Activated naive CD8-positive, alpha-beta T cell treated with anti-CD3 and anti-CD28 coated beads, Interleukin-2, amount 50 U/mL, for 16 hours (primary cell): ENCODE data around the gene FMN2.
"Not testable (repeated sequence)": the region's sequence is repeated elsewhere in the genome, so short reads cannot be mapped to it uniquely, and the experiment has no call there.

Experiments used
- DNase-seq: peaks from one replicate; pipeline ENCODE4 v3.0.0-alpha.2; 2020; ENCODE audit warnings: low read depth, low spot score

Gene FMN2

DNA sequence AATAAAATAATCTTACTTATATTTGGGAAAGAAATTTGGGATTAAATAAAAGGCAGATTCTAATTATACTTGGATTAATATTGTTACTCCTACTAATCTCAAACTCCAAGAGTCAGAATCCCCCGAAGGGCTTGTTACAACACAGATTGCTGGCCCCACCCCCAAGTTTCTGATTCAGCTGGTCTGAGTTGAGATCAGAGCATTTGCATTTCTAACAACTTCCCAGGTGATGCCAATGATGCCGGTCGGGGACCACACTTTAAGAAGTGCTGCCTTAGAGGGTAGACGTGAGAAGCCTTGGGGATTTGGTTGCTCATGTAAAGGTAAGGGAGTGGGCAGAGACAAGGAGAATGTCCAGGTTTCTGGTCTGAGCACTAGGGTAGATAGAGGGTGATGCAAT lies 47.2 kb downstream of the FMN2 start:
- no peak for DNase-seq

DNA sequence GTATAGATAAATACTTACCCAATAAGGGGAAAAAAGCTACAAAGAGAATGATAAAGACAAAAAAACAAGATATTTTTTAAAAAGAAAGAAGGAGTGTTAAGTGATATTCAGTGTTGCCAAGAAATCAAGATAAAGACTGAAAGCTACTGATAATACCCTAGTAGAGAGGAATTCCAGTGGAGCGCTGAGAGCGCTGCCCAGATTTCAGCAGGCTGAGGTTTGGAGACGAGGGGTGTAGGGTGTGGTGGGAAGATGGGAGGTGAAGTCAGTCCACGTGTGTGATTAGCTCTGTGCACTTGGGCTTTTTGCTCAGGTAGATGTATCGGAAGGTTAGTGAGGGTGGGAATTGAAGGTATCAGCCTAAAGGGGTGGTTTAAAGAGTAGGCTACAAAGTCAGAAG lies 47.8 kb downstream of the FMN2 start:
- no peak for DNase-seq

DNA sequence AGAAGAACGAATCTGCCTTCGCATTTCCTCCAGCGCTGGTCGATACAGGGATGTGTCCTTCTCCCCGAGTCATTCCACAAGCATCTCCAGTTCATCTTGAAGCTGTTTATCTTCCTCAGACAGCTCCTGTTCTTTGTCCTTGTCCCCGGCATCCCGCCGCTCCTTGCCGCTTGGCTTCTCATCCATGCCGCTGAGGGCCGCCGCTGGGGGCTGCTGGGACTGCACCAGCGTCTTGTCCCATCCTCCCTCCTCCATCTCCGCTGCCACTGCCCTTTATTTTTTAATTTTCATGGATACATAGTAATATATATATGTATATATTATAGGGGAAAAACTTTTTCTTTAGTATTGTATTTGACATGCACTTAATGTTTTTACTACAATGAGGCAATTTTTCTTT lies 53.4 kb downstream of the FMN2 start:
- DNase-seq, result no peak

DNA sequence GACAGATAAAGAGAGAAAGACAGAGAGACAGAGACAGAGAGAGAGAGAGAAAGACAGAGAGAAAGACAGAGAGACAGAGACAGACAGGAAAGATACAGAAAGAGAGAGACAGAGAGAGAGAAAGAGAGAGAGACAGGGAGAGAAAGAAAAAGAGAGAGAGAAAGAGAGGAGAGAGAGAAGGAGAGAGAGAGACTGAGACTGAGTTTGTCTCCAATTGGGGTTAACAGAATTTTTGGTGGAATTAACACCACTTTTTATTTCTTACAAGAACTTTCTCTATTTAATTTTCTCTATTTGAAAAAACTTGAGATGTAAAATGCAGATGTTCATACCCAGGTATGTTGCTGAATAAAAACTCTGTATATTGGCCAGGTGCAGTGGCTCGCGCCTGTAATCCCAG lies 56.6 kb downstream of the FMN2 start:
- DNase-seq, result no peak

DNA sequence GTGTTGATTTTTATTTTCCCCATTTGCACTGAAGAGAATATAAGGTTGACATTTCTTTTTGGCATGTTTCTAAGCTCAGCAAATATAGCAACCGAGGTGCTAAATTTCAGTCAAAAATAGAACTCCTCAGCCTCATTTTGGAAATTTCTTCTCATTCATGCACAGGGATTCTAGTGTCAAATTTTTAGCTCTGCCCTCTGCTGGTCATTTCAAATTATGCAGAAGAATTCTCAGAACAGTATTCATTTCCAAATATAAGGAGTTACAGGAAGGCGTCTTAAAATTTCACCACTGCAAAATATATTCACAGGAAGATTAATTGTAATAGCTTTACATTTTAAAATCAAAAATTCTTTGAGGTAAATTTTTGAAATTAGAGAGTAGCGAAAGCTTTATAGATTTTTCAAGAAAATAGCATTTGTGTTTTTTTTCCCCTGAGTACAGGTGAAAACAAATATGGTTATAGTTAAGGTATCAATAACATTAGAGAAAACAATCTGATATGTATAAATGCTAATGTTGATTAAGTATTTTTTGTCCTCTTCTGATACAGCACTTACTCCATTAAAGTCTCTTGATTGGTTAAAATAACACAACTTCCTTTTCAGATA lies 57.9 kb downstream of the FMN2 start:
- DNase-seq, result no peak

DNA sequence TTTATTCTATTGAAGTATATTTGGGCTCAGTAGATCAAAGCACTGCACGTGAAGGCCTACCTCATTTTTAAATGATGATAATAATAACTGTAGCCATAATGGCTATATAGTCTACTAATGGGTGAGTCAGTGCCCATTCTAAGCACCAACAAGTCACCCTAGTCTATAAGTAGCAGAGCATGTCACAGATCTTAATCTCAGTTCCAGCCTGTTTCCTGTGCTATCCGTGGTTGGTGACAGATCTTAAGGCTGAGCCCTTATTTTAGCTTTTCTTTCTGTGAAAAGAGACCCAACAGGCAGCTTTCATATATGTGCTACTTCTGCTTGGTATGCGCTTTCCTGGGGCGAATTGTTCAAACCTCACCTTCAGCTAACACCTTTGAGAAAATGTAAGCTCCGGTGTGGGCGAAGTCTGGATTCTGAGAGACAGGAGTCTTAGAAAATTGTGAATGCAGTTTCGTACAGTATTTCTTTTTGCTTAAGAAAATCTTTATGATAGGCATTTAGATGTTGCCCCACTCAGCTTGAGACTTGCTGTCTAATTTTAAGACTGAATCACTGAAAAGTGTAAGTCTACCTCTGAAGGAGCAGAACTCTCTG lies 59.6 kb downstream of the FMN2 start:
- no peak for DNase-seq

DNA sequence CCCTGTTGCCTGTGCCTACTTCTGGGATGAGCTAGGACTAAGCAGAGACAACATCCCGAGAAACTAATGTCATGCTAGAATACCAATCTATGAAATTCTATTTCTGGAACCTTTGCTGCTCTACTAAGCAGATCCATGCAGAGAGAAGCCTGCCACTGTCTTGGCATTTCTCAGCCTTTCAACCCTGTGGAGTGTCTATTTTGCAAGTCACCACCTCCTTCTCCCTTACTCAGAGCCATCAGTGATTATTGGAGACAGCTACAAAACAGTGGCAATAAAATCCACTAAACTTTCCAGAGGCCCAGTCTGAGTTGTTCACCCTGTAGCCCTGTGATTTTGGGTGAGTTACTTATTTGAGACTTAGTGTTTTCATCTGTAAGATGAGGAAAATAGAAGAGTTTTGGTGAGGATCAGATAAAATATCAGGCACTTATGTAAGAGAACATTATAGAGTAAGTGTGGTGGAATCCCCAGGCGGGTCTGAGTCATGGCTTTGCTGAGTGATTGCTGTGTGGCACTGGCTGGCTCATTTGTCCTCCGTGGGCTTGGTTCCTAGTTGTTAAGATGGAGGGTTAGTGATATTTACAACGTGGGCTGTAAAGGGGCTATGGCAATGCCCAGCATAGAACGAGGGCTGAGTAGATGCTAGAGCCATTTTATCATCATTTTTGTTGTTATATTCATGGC lies 61.1 kb downstream of the FMN2 start:
- no peak for DNase-seq

DNA sequence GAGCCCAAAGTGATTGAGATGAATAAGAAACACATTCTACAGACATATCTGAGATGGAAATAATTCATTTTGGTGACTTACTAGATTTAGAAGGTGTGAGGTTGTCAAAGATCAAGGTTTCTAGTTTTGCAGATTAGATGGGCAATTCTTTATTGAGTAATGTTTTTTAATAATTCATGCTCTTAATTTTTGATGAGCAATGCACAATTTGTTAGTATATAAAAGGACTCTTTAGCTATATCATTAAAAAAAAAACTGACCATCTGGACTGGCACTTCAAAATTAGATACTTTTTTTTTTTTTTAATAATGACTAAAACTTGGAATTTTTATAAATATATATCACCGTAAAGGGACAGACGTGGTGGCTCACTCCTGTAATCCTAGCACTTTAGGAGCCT lies 63.9 kb downstream of the FMN2 start:
- no peak for DNase-seq

DNA sequence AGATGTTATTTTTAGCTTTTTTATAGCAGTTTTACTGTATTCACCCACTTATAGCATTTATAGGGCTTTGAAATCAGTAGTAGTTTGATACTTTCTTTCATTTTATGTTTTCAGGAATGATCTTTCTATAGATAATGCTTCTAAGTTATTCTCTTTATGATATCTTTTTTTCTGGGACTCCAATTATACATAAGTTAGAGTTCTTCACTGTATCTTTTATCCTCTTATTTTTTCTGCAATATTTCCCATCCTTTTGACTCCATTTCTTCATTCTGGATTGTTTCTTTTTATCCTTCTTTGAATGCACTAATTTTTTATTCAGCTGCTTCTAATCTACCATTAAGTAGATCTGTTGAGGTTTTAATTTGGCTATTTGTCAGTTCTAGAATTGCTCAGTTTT lies 73.1 kb downstream of the FMN2 start:
- no peak for DNase-seq

DNA sequence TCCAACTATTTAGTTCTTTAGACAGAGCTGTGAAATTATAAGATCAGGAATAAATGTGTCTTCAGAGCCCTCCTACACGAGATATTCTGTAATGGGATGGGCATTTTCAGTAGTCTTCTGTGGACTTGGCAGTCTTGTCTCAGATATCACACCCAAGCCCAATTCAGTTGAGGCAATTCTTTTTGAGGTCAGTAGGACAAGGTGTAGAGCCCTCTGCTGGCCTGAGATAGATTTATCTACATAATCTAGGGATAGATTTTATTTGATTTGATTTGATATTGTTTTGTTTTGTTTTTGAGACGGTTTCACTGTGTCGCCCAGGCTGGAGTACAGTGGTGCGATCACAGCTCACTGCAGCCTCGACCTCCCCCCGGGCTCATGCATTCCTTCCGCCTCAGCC lies 77.5 kb downstream of the FMN2 start:
- no peak for DNase-seq

DNA sequence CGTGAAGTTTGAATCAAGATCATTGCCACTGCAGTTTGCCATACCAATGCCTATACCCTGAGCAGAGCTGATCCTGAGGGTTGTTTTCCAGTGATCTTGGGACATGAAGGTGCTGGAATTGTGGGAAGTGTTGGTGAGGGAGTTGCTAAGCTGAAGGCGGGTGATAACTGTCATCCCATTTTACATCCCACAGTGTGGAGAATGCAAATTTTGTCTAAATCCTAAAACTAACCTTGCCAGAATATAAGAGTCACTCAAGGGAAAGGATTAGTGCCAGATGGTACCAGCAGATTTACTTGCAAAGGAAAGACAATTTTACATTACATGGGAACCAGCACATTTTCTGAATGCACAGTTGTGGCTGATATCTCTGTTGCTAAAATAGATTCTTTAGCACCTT lies 78.6 kb downstream of the FMN2 start:
- no peak for DNase-seq

DNA sequence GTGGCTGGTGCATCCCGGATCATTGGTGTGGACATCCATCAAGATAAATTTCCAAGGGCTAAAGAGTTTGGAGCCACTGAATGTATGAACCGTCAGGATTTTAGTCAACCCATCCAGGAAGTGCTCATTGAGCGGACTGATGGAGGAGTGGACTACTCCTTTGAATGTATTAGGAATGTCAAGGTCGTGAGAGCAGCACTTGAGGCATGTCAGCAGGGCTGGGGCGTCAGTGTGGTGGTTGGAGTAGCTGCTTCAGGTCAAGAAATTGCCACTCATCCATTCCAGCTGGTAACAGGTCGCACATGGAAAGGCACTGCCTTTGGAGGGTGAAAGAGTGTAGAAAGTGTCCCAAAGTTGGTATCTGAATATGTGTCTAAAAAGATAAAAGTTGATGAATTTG lies 79.1 kb downstream of the FMN2 start:
- DNase-seq, result no peak

DNA sequence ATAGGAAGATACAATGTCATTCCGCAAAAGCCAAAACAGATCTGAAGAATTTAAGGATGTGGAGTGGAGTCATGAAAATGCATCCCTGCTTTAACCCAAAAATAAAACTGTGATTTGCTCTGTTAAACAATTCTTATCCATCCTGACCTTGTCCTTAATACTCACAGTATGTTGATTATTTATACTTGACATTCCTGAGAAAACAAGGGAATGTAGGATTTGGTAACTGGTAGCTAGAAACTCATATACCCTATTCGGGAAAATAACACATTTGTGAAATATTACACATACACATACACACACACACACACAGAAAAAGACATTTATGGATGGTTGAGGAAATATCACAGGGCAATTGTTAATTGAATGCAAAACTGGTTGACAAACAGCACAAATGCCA lies 80.2 kb downstream of the FMN2 start:
- DNase-seq, result no peak

DNA sequence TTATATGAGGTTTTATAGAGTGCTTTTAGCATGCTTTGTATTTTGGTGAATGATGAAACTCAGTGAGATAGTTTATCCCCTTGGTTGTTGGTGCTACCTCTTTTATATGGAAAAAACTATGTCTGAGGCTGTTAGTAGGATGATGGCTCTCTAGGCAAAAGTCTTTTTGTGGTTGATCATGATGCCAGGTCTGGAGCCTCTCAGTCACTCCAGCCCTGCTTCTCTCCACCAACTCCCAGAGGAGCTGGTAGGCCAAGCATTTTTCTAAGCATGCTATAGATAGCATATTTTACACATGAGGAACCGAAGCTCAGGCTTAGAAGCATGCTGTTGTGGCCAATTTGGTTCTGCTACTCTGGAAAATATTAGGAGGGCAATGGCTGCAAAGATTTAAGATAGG lies 82.2 kb downstream of the FMN2 start:
- DNase-seq, result no peak

DNA sequence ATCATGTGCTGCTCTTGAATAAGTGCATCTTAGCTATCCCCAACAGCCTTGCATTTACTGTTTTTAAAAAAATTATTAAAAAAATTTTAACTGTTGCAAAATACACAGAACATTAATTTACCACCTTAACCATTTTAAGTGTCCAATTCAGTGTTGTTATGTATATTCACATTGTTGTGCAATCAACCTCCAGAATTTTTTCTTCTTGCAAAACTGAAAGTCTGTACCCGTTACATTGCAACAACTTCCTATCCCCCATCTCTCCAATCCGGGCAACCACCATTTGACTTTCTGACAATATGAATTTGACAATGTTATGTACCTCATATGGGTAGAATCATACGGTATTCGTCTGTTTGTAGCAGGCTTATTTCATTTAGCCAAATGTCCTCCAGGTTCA lies 83.1 kb downstream of the FMN2 start:
- DNase-seq, result no peak

DNA sequence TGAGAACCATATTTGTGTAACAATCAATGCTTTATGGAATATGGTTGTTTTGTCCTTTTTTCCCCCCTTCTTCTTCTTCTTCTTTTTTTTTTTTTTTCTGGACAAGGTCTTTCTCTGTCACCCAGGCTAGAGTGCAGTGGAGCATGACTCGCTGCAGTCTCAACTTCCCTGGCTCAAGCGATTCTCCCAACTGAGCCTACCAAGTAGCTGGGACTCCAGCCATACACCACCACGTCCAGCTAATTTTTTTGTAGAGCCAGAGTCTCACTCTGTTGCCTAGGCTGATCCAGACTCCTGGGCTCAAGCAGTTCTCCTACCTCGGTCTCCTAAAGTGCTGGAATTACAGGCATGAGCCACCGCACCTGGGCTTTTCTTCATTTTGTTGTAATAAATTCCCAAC lies 86.7 kb downstream of the FMN2 start:
- DNase-seq, result no peak

DNA sequence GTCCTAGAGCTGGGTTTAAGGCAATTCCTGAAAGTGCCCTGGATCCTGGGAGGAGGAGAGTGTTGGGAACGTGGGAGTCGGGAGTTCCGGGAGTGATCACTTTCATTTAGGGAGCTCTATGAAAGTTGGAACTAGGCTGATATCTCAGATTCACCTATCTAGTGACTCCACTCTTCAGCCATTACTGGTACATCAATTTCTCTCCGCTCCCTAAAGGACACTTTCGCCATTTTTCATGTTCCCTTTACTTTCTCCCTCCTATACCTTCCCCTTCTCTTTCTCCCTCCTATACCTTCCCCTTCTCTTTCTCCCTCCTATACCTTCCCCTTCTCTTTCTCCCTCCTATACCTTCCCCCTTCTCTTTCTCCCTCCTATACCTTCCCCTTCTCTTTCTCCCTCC lies 93.0 kb downstream of the FMN2 start:
- not testable (repeated sequence) for DNase-seq

DNA sequence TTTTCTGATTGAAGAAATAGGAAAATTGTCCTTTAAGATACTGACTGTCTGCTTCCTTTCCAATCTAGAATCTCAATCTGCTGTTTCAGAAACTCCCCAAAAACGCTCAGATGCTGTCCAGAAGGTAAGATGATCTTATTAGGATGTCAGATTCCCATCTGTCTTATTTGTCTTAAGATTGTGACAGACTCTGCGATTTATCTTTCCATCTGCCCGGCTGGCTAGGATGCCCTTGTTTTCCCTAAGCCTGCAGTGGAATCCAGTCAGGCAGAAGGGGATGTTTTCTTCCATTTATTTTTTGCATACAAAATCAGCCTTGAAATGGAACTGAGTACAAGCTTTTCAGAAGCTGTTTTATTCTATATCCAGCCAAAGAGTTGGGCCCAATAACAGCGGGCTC lies 96.5 kb downstream of the FMN2 start:
- no peak for DNase-seq

DNA sequence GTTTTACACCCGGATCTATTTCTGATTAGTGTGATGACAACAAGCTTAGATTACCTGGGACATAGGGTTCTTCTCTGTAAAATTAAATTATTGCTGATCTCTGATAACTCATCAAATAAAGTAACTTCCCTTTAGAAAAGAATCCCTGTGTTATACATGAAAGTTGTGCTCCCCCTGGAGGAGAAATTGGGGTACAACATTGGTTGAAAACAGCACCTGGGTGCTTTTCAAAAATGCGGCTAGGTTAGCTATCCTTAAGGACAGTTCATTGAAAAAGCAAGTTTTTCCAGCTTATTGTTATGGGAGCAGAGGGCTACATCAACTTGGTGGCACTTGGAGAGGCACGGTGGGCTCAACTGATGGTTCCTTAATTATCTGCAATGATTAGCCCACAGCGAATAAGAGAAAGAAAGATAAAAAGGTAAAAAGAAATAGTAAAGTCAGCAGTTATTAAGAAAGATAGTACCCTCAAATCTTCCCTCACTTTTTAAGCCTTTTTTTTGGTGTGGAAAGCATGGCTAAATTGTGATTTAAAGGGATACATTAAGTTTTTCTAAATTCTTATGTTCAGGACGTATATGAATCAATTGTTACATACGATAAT lies 97.8 kb downstream of the FMN2 start:
- no peak for DNase-seq

DNA sequence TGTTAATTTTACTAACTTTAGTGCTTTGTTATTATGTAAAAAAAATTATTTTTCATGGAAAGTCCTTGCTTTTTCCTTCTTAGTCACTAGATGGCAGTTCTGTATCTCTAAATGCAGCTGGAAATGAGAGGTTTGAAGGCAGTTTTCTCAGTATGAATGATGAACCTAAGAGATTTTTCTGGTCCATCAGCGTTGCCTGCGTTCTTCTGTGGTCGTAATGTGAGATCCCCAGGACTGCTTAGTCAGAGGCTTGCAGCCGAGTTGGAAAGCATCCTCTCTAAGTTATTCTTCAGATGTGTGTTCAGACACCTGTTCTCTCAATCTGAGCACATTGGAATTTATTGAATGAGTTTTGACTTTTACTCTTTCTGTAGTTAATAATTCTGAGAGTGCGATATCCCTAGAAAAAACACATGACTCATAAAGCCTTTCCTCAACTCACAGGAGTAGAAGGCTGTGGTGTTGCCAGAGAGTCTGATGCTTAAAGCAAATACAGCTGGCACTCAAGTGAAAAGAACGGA lies 99.3 kb downstream of the FMN2 start:
- no peak for DNase-seq

DNA sequence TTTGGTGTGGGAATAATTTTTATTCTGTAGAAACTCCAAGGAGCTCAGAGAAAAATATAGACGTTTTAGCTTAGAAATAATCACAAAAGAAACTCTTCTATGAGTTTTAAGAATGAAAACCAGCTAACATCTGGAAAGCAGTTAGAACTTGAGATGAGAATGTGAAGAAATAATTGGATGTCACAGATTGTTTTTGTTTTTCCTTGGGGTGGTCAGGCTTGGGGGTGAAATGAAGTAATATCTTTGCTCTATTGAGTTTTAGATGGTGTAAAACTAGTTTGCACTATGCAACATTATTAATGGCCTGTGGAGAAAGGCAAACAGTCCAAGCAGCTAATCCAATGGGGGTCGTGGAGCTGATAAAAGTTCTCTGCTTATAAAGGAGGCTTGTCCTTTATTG lies 101.2 kb downstream of the FMN2 start:
- no peak for DNase-seq

DNA sequence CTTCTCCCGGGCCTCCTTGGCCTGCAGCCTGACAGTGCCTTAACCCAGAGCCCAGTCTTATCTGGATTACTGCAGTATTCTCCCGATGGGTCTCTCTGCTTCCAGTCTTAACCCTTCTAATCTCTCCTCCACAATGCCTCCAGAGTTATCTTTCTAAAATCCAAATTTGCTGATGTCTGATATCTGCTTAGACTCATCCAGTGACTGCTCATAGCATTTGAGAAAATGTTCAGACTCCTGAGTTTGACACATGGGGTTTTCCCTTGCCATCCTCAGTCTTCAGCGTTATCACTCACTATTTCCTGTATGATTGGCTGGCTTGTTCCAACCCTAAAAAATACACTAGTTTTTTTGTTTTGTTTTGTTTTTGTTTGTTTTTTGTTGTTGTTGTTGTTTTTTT lies 102.0 kb downstream of the FMN2 start:
- no peak for DNase-seq

DNA sequence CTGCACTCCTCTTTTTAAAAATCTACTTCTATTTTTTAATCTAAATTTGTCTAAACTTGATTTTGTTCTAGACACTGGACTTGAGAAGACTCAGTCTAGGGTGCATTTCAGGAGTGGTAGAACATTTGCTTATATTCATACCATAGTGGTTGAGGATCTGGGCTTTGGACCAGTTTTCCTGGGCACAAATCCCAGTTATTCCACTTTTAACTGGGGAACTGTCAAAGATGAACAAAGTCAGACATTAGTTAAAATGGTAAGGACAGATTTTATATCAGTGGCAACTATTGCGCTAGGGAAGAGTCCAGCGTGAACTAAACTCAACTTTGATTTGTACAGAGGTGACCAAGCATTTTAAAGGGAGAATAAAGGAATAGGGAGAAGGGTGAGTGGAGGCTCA lies 102.4 kb downstream of the FMN2 start:
- DNase-seq, result no peak
